Small intestine (tissue), 7 donors: ENCODE results near the gene LMNTD2. TPM values are rescaled to one million over a fixed set of nuclear protein-coding genes. Genes with fewer than 3 reads are reported as not detected.

Experiments used
- DNase-seq, 2 donors: peaks; one replicate each; pipeline versions ENCODE4 v3.0.0 to v3.0.0-alpha.2; 2013
- FAIRE-seq: peaks from 2 replicates; lab custom pipeline; 2012; peaks lifted over from hg19 to GRCh38; lab: Jason Lieb, UNC
- H3K27ac ChIP-seq, 3 donors: one replicate each; pipeline ENCODE4 v1.5.1; 2013; ENCODE audit warnings: low read length in 2 of 3, mild to moderate bottlenecking in 2 of 3, control low read depth in 1 of 3, inconsistent platforms in 1 of 3, low read depth in 1 of 3, moderate library complexity in 1 of 3
- H3K27me3 ChIP-seq, 3 donors: one replicate each; pipeline ENCODE4 v1.6.1; 2013; ENCODE audit warnings: low read length in 3 of 3, inconsistent platforms in 1 of 3; ENCODE audit not compliant: control insufficient read depth in 3 of 3, insufficient read depth in 3 of 3
- H3K36me3 ChIP-seq, 3 donors: one replicate each; pipeline ENCODE4 v1.6.1; 2013; ENCODE audit warnings: low read length in 3 of 3, inconsistent platforms in 1 of 3, low read depth in 1 of 3, mild to moderate bottlenecking in 1 of 3, moderate library complexity in 1 of 3; ENCODE audit not compliant: control insufficient read depth in 3 of 3, insufficient read depth in 2 of 3
- H3K4me1 ChIP-seq, 3 donors: one replicate each; pipeline ENCODE4 v1.6.1; 2013; ENCODE audit warnings: low read length in 2 of 3, inconsistent platforms in 1 of 3, low read depth in 1 of 3, mild to moderate bottlenecking in 1 of 3, moderate library complexity in 1 of 3; ENCODE audit not compliant: control insufficient read depth in 3 of 3, insufficient read depth in 2 of 3
- H3K4me3 ChIP-seq, 3 donors: one replicate each; pipeline ENCODE4 v1.5.1; 2013; ENCODE audit warnings: low read length in 3 of 3, control low read depth in 1 of 3, inconsistent platforms in 1 of 3, low read depth in 1 of 3, mild to moderate bottlenecking in 1 of 3, moderate library complexity in 1 of 3
- H3K9me3 ChIP-seq, 2 donors: one replicate each; pipeline ENCODE4 v1.6.1; 2013; ENCODE audit warnings: low read depth in 1 of 2, low read length in 1 of 2; ENCODE audit not compliant: control insufficient read depth in 2 of 2, insufficient read depth in 1 of 2
- WGBS, 3 donors: extraction: QIAGEN DNeasy Blood & Tissue Kit; methylation state at CpG; one replicate each; pipeline ENCODE4 v1.1.7; 2013; 5-methylcytosine and 5-hydroxymethylcytosine counted together
- polyA plus RNA-seq, 4 donors: library from polyadenylated mRNA; stranded (reverse) in 3 of 4; unstranded in 1 of 4; fragments of 200-250 nt in 3 of 4; fragments of 120-200 nt in 1 of 4; gene quantifications; one replicate each; pipeline versions ENCODE4 v1.2.1 to v1.2.3, GENCODE V29; 2013
- donor health status: healthy with polysubstance abuse.
- donor health status: control.
- donor health status: control.
- donor health status: Bipolar disorder and iron deficiency.
- donor health status: healthy.

Gene LMNTD2
- polyA plus RNA-seq, 4 donors, result 4.7 to 26.4 (median 11.9) TPM

- H3K36me3 ChIP-seq, result peaks cover 3 to 30% (median 7%) of the 10 kb centered on the region in 3 donors
- H3K4me3 ChIP-seq, result peak within 1 kb of the TSS; percentile 19 to 45 (median 37)
- DNase-seq (peak; percentile 84 to 92), FAIRE-seq (no peak)
- H3K9me3 ChIP-seq, result no peaks in the 10 kb centered on the region
- H3K27me3 ChIP-seq, result peaks cover 0 to 18% (median 0%) of the 10 kb centered on the region in 3 donors
- peaks cover 0 to 26% (median 4%) of the 10 kb centered on the region in 3 donors for H3K4me1 ChIP-seq
- peak within 1 kb of the TSS in 2 of 3 donors; percentile 9 to 84 for H3K27ac ChIP-seq
- WGBS, 3 donors, result 2 to 3% (median 2%) methylated on average over 75 to 93 of the region's 93 CpGs
Measured at GRCh38 chr11:536841-537621, 23.5 kb downstream of the LMNTD2 start, which contains the start of gene LRRC56. LRRC56 (plus strand) TSS chr11:537527; CDS start chr11:540685, 3,158 bp downstream.

GRCh38 chr11:535519-536454 is 24.8 kb downstream of the LMNTD2 start, which contains the start of gene HRAS:
HRAS (minus strand) TSS chr11:535576.
- H3K27me3 ChIP-seq, result peaks cover 0 to 18% (median 0%) of the 10 kb centered on the region in 3 donors
- WGBS, 3 donors, result 1 to 2% (median 1%) methylated on average over 57 to 97 of the region's 97 CpGs
- no peaks in the 10 kb centered on the region for H3K9me3 ChIP-seq
- peak within 1 kb of the TSS; percentile 58 to 84 (median 63) for H3K27ac ChIP-seq
- peaks cover 3 to 42% (median 10%) of the 10 kb centered on the region in 3 donors for H3K36me3 ChIP-seq
- H3K4me3 ChIP-seq, result peak within 1 kb of the TSS; percentile 73 to 88 (median 80)
- FAIRE-seq, result no peak
- peaks cover 0 to 26% (median 4%) of the 10 kb centered on the region in 3 donors for H3K4me1 ChIP-seq
- peak; percentile 95 to 98 for DNase-seq

GRCh38 chr11:535210-535518 is 25.4 kb downstream of the LMNTD2 start:
- 2 to 7% methylated on average over 8 to 56 of the region's 56 CpGs; no CpG with 5 or more reads in 1 of the 3 donors for WGBS, 3 donors
- Histone ChIP-seq H3K9me3 (no peaks in the 10 kb centered on the region), H3K4me1 (peaks cover 0 to 26% (median 4%) of the 10 kb centered on the region in 3 donors), H3K27me3 (peaks cover 0 to 18% (median 0%) of the 10 kb centered on the region in 3 donors), H3K27ac (no peak overlapping the region), H3K4me3 (peak overlapping the region; percentile 73 to 88 (median 80)), H3K36me3 (peaks cover 3 to 43% (median 10%) of the 10 kb centered on the region in 3 donors)
- DNase-seq, result no peak
- no peak for FAIRE-seq

- FAIRE-seq, result no peak
- H3K9me3 ChIP-seq, result no peaks in the 10 kb centered on the region
- peaks cover 0 to 18% (median 0%) of the 10 kb centered on the region in 3 donors for H3K27me3 ChIP-seq
- peaks cover 0 to 26% (median 4%) of the 10 kb centered on the region in 3 donors for H3K4me1 ChIP-seq
- 7 to 11% (median 8%) methylated on average over 36 to 66 of the region's 66 CpGs for WGBS, 3 donors
- peak overlapping the region in 2 of 3 donors; percentile 39 to 56 for H3K27ac ChIP-seq
- peak; percentile 33 to 54 for DNase-seq
- H3K4me3 ChIP-seq, result peak overlapping the region; percentile 73 to 88 (median 80)
- H3K36me3 ChIP-seq, result peaks cover 3 to 47% (median 10%) of the 10 kb centered on the region in 3 donors
Measured at GRCh38 chr11:534396-535209, 25.9 kb downstream of the LMNTD2 start.

- H3K27me3 ChIP-seq, result peaks cover 0 to 18% (median 0%) of the 10 kb centered on the region in 3 donors
- no peak for DNase-seq
- 93 to 94% (median 94%) methylated on average over 35 to 37 of the region's 37 CpGs for WGBS, 3 donors
- no peaks in the 10 kb centered on the region for H3K9me3 ChIP-seq
- peak overlapping the region in 2 of 3 donors; percentile 73 to 88 for H3K4me3 ChIP-seq
- H3K36me3 ChIP-seq, result peaks cover 3 to 53% (median 10%) of the 10 kb centered on the region in 3 donors
- FAIRE-seq, result no peak
- peaks cover 0 to 26% (median 4%) of the 10 kb centered on the region in 3 donors for H3K4me1 ChIP-seq
- H3K27ac ChIP-seq, result no peak overlapping the region
Measured at GRCh38 chr11:533586-534395, 26.7 kb downstream of the LMNTD2 start.

- Histone ChIP-seq H3K27ac (no peak overlapping the region), H3K36me3 (peaks cover 3 to 53% (median 10%) of the 10 kb centered on the region in 3 donors), H3K9me3 (no peaks in the 10 kb centered on the region), H3K4me1 (peaks cover 0 to 23% (median 4%) of the 10 kb centered on the region in 3 donors), H3K4me3 (no peak overlapping the region), H3K27me3 (peaks cover 0 to 16% (median 0%) of the 10 kb centered on the region in 3 donors)
- FAIRE-seq (no peak), DNase-seq (no peak)
- 86 to 96% (median 90%) methylated on average over 20 to 33 of the region's 33 CpGs for WGBS, 3 donors
Measured at GRCh38 chr11:532986-533585, 27.5 kb downstream of the LMNTD2 start.
